Measurements from ENCODE around the gene ANKRD33B. TPM values are rescaled to one million over a fixed set of nuclear protein-coding genes. Genes with fewer than 3 reads are reported as not detected.

ANKRD33B gene
- total and polyA plus RNA-seq, 9 of the 15 experiments (the other 6 are each of a cell fraction or from before 2014, with no cell fraction given): 0.10 to 1.7 (median 0.40) TPM

DNA sequence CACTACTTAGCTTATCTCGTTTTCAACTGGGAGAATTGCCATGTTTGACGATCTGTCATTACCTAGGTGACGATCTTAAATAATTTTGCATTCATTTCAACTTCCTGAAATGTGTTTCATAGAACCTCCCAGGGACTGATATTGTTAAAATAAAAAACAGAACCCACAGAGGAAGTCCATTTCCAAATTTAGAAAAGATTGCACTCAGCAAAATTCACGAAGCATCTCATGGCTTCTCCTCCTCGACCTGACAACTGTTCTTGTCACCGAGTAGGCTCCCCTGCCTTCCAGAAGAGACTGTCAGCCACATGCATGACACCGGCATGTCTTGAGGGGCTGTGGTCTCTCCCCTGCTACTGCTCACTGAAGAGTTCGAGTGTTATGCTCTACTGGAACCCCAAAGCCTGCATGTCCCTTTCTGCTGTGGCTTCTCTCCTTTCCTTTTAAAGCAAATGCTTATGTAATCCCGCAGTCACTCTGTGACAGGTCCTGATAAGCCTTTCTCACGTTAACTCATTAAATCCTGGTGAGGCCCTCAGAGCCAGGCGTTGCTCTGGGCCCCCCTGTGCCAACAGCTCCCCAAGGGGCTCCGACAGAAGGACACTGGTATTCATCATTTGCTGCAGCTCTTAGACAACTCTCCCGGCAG lies 26.8 kb upstream of the ANKRD33B start (continued):
- TF ChIP-seq ARID1B (IDR thresholded peaks at IDR 0.05): peak; percentile 62; the same call in 1 of the 2 replicates
- TF ChIP-seq CREM (IDR thresholded peaks at IDR 0.05; ENCODE audit: low read depth): peak; percentile 32; the same call in 1 of the 2 replicates
- no peak for TF ChIP-seq CREB1 (IDR thresholded peaks at IDR 0.05)
- peak; percentile 30; the same call in 1 of the 2 replicates for TF ChIP-seq CREB1 (CRISPR knock-in tag; IDR thresholded peaks at IDR 0.05)
- 0 out of 2 replicates have a peak, but pooled peaks have one; percentile 21 for TF ChIP-seq MTA2 (IDR thresholded peaks at IDR 0.05; ENCODE audit: low read depth)
- 0 out of 2 replicates have a peak, but pooled peaks have one; percentile 23 for TF ChIP-seq ZNF436 (CRISPR knock-in tag; IDR thresholded peaks at IDR 0.05)
- no peak for TF ChIP-seq PML (IDR thresholded peaks at IDR 0.05; ENCODE audit: low read length)
- TF ChIP-seq DPF2 (IDR thresholded peaks at IDR 0.05): peak; percentile 46; the same call in 1 of the 2 replicates
- no peak for TF ChIP-seq CHCHD3 (CRISPR knock-in tag; IDR thresholded peaks at IDR 0.05)
- TF ChIP-seq ZNF717 (CRISPR knock-in tag; IDR thresholded peaks at IDR 0.05): no peak
- TF ChIP-seq FOXJ2 (tag; IDR thresholded peaks at IDR 0.05): peak; percentile 59; the same call in 1 of the 2 replicates
- TF ChIP-seq MAFK (IDR thresholded peaks at IDR 0.05; ENCODE audit: low read length): peak; percentile 22; the same call in 1 of the 2 replicates
- TF ChIP-seq MEIS2 (IDR thresholded peaks at IDR 0.05; ENCODE audit: partially characterized antibody): peak; percentile 85
- TF ChIP-seq, protein P1, sequence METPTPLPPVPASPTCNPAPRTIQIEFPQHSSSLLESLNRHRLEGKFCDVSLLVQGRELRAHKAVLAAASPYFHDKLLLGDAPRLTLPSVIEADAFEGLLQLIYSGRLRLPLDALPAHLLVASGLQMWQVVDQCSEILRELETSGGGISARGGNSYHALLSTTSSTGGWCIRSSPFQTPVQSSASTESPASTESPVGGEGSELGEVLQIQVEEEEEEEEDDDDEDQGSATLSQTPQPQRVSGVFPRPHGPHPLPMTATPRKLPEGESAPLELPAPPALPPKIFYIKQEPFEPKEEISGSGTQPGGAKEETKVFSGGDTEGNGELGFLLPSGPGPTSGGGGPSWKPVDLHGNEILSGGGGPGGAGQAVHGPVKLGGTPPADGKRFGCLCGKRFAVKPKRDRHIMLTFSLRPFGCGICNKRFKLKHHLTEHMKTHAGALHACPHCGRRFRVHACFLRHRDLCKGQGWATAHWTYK (CRISPR knock-in tag; IDR thresholded peaks at IDR 0.05): 0 out of 2 replicates have a peak, but pooled peaks have one; percentile 38
- TF ChIP-seq, protein P2, sequence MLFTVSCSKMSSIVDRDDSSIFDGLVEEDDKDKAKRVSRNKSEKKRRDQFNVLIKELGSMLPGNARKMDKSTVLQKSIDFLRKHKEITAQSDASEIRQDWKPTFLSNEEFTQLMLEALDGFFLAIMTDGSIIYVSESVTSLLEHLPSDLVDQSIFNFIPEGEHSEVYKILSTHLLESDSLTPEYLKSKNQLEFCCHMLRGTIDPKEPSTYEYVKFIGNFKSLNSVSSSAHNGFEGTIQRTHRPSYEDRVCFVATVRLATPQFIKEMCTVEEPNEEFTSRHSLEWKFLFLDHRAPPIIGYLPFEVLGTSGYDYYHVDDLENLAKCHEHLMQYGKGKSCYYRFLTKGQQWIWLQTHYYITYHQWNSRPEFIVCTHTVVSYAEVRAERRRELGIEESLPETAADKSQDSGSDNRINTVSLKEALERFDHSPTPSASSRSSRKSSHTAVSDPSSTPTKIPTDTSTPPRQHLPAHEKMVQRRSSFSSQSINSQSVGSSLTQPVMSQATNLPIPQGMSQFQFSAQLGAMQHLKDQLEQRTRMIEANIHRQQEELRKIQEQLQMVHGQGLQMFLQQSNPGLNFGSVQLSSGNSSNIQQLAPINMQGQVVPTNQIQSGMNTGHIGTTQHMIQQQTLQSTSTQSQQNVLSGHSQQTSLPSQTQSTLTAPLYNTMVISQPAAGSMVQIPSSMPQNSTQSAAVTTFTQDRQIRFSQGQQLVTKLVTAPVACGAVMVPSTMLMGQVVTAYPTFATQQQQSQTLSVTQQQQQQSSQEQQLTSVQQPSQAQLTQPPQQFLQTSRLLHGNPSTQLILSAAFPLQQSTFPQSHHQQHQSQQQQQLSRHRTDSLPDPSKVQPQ (CRISPR knock-in tag; IDR thresholded peaks at IDR 0.05; ENCODE audit: borderline replicate concordance): no peak
- peak in 1 of 2 experiments; percentile 75; a peak in 1 of 4 replicates for TF ChIP-seq RCOR1 (IDR thresholded peaks at IDR 0.05; ENCODE audit: borderline replicate concordance in 1 of 2, low read depth in 2 of 2, low read length in 2 of 2)
- no peak for TF ChIP-seq PYGO2 (tag; IDR thresholded peaks at IDR 0.05)
- peak; percentile 74 for TF ChIP-seq ATF7 (IDR thresholded peaks at IDR 0.05)
- TF ChIP-seq OTX1 (CRISPR knock-in tag; IDR thresholded peaks at IDR 0.05): no peak
- peak; percentile 25; the same call in 1 of the 2 replicates for TF ChIP-seq ZFX (CRISPR knock-in tag; IDR thresholded peaks at IDR 0.05)

Measured in K562 (cell line).